PFSK-1 (cell line): ENCODE measurements around the gene VSIG10. TPM values are rescaled to one million over a fixed set of nuclear protein-coding genes. Genes with fewer than 3 reads are reported as not detected.

Experiments
- FOXP2 ChIP-seq: optimal IDR thresholded peaks from 2 replicates; pipeline ENCODE3; 2011; ENCODE audit warnings: borderline replicate concordance, control low read depth, inconsistent platforms; ENCODE audit not compliant: insufficient read depth; ENCODE audit errors: extremely low read length, extremely low read depth
- POLR2AphosphoS5 ChIP-seq: IDR thresholded peaks from 2 replicates; pipeline ENCODE4 v1.6.1; 2012; ENCODE audit warnings: low read depth, mild to moderate bottlenecking, control low read depth, low read length, moderate library complexity
- SIN3A ChIP-seq: IDR thresholded peaks from 2 replicates; pipeline ENCODE4 v1.6.1; 2012; ENCODE audit warnings: mild to moderate bottlenecking, low read length, moderate library complexity, borderline replicate concordance; ENCODE audit not compliant: insufficient read depth
- TAF1 ChIP-seq: IDR thresholded peaks from 2 replicates; pipeline ENCODE4 v1.6.1; 2012; ENCODE audit warnings: low read length, control low read depth, borderline replicate concordance; ENCODE audit not compliant: insufficient read depth
- polyA plus RNA-seq: library from polyadenylated mRNA; unstranded; fragments of >200 nt; gene quantifications from one replicate; pipeline ENCODE4 v1.2.1, GENCODE V29; 2012; ENCODE audit warnings: low read depth, missing spikeins; ENCODE audit not compliant: insufficient read length
- TF ChIP-seq, protein P1 (sequence below), 2 experiments: IDR thresholded peaks; 2 replicates each; pipeline versions ENCODE4 v1.6.1 to v1.8.0; 2011 to 2012; ENCODE audit warnings: low read depth in 2 of 2, low read length in 2 of 2, control low read depth in 1 of 2, inconsistent platforms in 1 of 2, mild to moderate bottlenecking in 1 of 2, moderate library complexity in 1 of 2; ENCODE audit not compliant: insufficient read depth in 1 of 2

VSIG10 gene, protein sequence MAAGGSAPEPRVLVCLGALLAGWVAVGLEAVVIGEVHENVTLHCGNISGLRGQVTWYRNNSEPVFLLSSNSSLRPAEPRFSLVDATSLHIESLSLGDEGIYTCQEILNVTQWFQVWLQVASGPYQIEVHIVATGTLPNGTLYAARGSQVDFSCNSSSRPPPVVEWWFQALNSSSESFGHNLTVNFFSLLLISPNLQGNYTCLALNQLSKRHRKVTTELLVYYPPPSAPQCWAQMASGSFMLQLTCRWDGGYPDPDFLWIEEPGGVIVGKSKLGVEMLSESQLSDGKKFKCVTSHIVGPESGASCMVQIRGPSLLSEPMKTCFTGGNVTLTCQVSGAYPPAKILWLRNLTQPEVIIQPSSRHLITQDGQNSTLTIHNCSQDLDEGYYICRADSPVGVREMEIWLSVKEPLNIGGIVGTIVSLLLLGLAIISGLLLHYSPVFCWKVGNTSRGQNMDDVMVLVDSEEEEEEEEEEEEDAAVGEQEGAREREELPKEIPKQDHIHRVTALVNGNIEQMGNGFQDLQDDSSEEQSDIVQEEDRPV
- 8.2 TPM for polyA plus RNA-seq

DNA sequence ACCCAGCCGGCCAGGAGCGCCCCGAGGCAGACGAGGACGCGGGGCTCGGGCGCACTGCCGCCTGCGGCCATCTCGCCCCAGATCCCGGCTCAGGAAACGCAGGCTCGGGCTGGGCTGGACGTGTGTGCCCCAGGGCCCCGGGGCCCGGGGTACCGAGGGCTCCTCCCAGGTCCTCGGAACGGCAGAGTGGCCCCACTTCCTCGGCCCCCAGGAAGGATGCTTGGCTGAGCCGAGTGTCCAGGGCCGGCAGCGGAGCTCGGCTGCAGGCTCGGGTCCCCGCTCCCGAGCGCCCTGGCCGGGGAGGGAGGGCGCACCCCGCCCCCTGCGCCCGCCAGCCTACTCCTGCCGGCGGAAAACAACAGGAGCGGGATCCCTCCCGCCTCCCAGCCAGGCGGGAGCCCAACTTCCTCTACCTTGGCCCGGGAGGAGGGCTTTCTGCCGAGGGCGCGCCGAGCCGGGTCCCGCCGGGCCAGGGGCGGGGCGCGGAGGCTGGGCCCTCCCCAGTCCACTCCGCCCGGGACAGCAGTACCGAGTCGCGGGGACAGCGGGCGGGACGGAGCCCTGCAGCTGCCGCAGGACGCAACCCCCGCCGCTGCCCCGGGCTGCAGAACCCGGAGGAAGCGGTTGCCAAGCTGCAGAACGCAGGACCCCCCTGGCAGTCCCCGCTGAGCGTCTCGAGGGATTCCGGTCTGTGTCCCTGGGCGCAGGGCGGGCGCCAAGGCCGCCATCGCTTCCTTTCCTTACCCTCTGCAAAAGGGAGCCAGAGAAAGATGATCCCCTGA, at the start of gene VSIG10:
VSIG10 (minus strand) TSS at position 411 of the 782 bp plus-strand sequence; CDS start at position 71, 340 bp downstream.
- peak; percentile 36; the same call in 1 of the 2 replicates for TF ChIP-seq SIN3A
- TF ChIP-seq POLR2AphosphoS5: peak; percentile 64
- peak; percentile 30 for TF ChIP-seq FOXP2
- TF ChIP-seq TAF1: 0 out of 2 replicates have a peak, but pooled peaks have one; percentile 66
- TF ChIP-seq, protein P1, sequence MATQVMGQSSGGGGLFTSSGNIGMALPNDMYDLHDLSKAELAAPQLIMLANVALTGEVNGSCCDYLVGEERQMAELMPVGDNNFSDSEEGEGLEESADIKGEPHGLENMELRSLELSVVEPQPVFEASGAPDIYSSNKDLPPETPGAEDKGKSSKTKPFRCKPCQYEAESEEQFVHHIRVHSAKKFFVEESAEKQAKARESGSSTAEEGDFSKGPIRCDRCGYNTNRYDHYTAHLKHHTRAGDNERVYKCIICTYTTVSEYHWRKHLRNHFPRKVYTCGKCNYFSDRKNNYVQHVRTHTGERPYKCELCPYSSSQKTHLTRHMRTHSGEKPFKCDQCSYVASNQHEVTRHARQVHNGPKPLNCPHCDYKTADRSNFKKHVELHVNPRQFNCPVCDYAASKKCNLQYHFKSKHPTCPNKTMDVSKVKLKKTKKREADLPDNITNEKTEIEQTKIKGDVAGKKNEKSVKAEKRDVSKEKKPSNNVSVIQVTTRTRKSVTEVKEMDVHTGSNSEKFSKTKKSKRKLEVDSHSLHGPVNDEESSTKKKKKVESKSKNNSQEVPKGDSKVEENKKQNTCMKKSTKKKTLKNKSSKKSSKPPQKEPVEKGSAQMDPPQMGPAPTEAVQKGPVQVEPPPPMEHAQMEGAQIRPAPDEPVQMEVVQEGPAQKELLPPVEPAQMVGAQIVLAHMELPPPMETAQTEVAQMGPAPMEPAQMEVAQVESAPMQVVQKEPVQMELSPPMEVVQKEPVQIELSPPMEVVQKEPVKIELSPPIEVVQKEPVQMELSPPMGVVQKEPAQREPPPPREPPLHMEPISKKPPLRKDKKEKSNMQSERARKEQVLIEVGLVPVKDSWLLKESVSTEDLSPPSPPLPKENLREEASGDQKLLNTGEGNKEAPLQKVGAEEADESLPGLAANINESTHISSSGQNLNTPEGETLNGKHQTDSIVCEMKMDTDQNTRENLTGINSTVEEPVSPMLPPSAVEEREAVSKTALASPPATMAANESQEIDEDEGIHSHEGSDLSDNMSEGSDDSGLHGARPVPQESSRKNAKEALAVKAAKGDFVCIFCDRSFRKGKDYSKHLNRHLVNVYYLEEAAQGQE (IDR thresholded peaks at IDR 0.05; ENCODE audit: insufficient read depth in 1 of 2, low read depth in 2 of 2, low read length in 2 of 2): no peak

DNA sequence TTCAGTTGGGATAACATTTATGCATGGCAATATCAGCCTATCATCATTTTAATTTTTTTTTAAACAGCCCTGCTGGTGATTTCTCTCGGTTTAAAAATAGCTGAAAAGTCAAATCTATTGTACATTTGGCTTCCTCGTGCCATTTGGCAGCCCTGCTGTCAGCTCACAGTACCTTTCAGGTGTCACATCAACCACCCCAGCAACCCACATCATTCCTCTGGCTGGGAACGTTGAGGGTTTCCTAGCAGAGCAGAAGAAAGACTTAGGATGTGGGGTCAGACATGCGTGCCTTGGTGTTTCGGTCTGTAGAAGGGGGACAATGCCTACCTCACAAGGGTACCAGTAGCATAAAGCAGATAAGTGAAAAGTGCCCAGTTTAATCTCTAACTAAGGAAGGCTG, 47.9 kb upstream of the VSIG10 start:
- TF ChIP-seq POLR2AphosphoS5 (no peak), FOXP2 (no peak), TAF1 (no peak), SIN3A (no peak)
- TF ChIP-seq, protein P1 (IDR thresholded peaks at IDR 0.05; ENCODE audit: insufficient read depth in 1 of 2, low read depth in 2 of 2, low read length in 2 of 2): no peak

DNA sequence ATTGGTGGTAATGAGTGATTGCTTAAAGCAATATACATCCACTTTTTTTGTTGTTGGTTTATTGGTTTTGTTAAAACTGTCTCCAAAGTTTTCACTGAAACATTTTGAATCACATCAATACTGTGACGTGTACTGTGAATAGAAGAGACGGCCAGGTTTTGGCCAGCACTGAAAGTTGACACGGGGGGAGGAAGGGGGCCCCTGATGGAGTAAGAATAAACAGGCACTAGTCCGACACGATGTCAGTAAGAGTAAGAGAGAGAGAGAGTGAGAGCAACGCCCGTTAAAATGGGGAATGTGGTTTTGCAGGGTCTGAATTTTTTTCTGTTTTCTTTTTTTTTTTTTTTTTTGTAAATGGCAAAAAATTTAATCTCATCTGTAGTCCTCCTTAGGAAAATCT, 46.8 kb upstream of the VSIG10 start:
- no peak for TF ChIP-seq TAF1
- no peak for TF ChIP-seq FOXP2
- TF ChIP-seq, protein P1 (IDR thresholded peaks at IDR 0.05; ENCODE audit: insufficient read depth in 1 of 2, low read depth in 2 of 2, low read length in 2 of 2): no peak
- TF ChIP-seq SIN3A: no peak

DNA sequence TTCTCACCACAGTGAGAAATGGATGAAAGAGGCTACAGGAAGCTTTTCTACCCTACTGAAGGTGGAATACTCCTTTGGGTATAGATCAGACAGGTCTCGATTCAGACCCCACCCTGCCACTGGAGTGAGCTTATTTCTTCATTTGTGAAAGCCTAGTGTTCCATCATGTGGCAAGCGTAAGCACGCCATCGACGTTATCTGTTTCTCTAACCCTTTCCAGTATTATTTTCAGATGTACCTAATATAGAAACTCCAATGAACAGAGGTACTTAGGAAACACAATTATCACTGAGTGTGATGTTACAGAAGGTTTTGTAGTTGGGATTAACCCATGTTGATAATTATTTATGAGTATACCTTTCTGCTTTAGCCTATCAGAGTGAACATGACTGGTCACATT, 44.5 kb upstream of the VSIG10 start:
- TF ChIP-seq SIN3A (no peak), TAF1 (no peak), FOXP2 (no peak), POLR2AphosphoS5 (no peak)
- TF ChIP-seq, protein P1 (IDR thresholded peaks at IDR 0.05; ENCODE audit: insufficient read depth in 1 of 2, low read depth in 2 of 2, low read length in 2 of 2): no peak
